IPS-18a (cell line): Measurements from ENCODE around the gene KRTAP10-2.

Source experiments
- H3K27ac ChIP-seq: one replicate; pipeline ENCODE4 v1.5.1; 2013; ENCODE audit warnings: low read length
- H3K27me3 ChIP-seq: one replicate; pipeline ENCODE4 v1.6.1; 2013; ENCODE audit warnings: mild to moderate bottlenecking, low read length; ENCODE audit not compliant: control insufficient read depth, insufficient read depth
- H3K36me3 ChIP-seq: one replicate; pipeline ENCODE4 v1.6.1; 2013; ENCODE audit warnings: low read depth, low read length; ENCODE audit not compliant: control insufficient read depth
- H3K4me1 ChIP-seq: one replicate; pipeline ENCODE4 v1.6.1; 2013; ENCODE audit warnings: low read depth, low read length; ENCODE audit not compliant: control insufficient read depth
- H3K4me3 ChIP-seq: one replicate; pipeline ENCODE4 v1.5.1; 2013; ENCODE audit warnings: low read length
- H3K9ac ChIP-seq: one replicate; pipeline ENCODE4 v1.6.1; 2013; ENCODE audit warnings: mild to moderate bottlenecking, low read length, moderate library complexity
- H3K9me3 ChIP-seq: one replicate; pipeline ENCODE4 v1.6.1; 2013; ENCODE audit warnings: low read depth, low read length; ENCODE audit not compliant: control insufficient read depth

KRTAP10-2 gene

DNA sequence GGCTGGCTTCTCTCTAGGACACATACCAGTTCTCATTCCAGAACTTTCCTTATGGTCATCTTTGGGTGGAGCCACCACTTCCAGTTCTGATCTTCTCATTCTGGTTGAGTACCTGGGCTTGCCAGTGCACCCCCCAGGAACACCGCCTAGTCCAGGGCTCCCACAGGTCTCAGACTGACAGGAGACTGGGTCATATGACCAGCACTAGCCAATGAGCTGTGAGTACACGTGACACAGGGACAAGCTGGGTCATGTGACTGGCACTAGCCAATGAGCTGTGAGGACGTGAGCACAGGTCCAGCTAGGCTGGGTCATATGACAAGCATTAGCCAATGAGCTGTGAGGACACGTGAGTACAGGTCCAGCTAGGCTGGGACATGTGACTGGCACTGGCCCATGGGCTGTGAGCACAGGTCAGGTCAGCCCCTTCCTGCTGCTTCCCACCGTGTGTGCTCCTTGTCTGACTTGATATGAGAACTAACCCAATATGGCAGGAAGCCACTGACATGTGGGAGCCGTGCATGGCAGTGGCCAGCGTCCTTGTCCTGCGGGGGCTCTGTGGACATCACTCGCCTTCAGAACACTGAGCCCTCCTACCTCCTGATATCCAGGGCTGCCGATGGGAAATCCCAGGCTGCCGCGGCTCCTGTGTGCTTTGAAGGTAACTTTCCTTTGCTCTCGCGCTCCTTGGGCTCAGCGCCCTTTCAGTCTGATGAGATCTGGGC, 34.0 kb downstream of the KRTAP10-2 start:
- no peaks in the 10 kb centered on the region for H3K36me3 ChIP-seq
- H3K4me1 ChIP-seq, result no peaks in the 10 kb centered on the region
- no peaks in the 10 kb centered on the region for H3K27me3 ChIP-seq
- no peak overlapping the region for H3K4me3 ChIP-seq
- H3K27ac ChIP-seq, result no peak overlapping the region
- no peak overlapping the region for H3K9ac ChIP-seq
- H3K9me3 ChIP-seq, result no peaks in the 10 kb centered on the region

GRCh38 chr21:44516828-44517174, 34.5 kb downstream of the KRTAP10-2 start:
- Histone ChIP-seq H3K9me3 (no peaks in the 10 kb centered on the region), H3K27me3 (no peaks in the 10 kb centered on the region), H3K36me3 (no peaks in the 10 kb centered on the region), H3K9ac (no peak overlapping the region), H3K4me1 (no peaks in the 10 kb centered on the region), H3K27ac (no peak overlapping the region), H3K4me3 (no peak overlapping the region)

- H3K27me3 ChIP-seq, result no peaks in the 10 kb centered on the region
- H3K9me3 ChIP-seq, result no peaks in the 10 kb centered on the region
- no peak overlapping the region for H3K9ac ChIP-seq
Measured at GRCh38 chr21:44516342-44516741, 35.0 kb downstream of the KRTAP10-2 start.

DNA sequence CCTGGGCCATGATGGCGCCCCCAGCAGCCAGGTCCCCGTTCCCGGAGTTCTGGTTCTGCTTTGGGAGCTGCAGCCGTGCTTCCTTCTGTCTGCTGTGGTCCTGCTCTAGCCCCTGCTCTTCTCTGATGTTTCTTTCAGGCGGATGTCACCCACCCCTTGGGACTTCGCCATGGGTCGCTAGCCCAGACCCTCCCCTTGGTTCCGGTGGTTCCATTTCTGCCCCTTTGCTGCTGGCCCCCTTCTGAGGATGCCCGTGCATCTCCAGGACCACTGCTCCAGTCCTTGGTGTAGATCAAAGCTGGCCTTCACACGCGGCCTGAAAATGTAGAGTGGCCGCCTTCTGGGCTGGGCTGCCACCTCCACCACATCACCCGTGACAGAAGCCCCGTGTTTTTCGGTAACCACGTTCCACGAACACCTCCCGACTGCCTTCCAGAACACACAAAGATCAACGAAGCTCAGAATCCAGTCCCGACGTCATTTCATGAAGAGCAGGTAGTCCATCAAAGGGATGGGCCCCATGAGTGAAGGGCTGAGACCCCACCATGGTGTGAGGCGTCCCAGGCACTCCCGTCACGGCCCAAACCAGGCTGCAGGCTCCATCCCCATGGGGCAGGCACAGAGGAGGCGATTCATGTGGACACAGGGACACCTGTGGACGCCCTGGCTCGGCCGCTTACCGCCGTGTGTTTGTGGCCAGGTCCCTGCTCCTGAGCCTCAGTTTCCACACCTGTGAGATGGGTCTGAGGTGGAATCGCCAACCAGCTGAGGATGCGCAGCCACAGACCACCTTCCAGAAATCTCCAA, 35.7 kb downstream of the KRTAP10-2 start:
- Histone ChIP-seq H3K27me3 (no peaks in the 10 kb centered on the region), H3K27ac (no peak overlapping the region), H3K4me3 (no peak overlapping the region), H3K4me1 (no peaks in the 10 kb centered on the region), H3K36me3 (peaks cover 4% of the 10 kb centered on the region), H3K9ac (no peak overlapping the region), H3K9me3 (no peaks in the 10 kb centered on the region)

More at GRCh38 chr21:44516342-44516741, 35.0 kb downstream of the KRTAP10-2 start:
- H3K27ac ChIP-seq, result no peak overlapping the region
- H3K4me1 ChIP-seq, result no peaks in the 10 kb centered on the region
- no peak overlapping the region for H3K4me3 ChIP-seq
- peaks cover 2% of the 10 kb centered on the region for H3K36me3 ChIP-seq

GRCh38 chr21:44514746-44515358, 36.5 kb downstream of the KRTAP10-2 start:
- Histone ChIP-seq H3K9me3 (no peaks in the 10 kb centered on the region), H3K36me3 (peaks cover 4% of the 10 kb centered on the region), H3K4me1 (no peaks in the 10 kb centered on the region), H3K9ac (no peak overlapping the region), H3K27me3 (no peaks in the 10 kb centered on the region), H3K27ac (no peak overlapping the region), H3K4me3 (no peak overlapping the region)

DNA sequence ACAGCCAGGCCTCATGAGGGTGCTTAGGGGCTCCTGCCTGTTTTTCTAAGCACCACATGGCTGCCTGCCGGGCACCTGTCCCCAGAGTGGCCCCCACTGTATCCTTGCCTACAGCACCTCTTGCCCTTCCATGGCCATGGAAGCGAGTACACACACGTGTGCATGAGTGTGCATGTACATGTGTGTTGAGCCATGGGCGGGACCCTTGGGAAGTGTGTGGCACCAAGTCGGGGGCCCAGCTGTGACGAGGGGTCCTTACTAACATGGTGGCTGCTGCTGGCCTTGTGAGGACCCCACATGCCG, 37.1 kb downstream of the KRTAP10-2 start:
- H3K27me3 ChIP-seq, result no peaks in the 10 kb centered on the region
- H3K36me3 ChIP-seq, result peaks cover 4% of the 10 kb centered on the region
- H3K4me3 ChIP-seq, result no peak overlapping the region
- H3K9me3 ChIP-seq, result no peaks in the 10 kb centered on the region
- no peaks in the 10 kb centered on the region for H3K4me1 ChIP-seq
- no peak overlapping the region for H3K27ac ChIP-seq
- no peak overlapping the region for H3K9ac ChIP-seq

DNA sequence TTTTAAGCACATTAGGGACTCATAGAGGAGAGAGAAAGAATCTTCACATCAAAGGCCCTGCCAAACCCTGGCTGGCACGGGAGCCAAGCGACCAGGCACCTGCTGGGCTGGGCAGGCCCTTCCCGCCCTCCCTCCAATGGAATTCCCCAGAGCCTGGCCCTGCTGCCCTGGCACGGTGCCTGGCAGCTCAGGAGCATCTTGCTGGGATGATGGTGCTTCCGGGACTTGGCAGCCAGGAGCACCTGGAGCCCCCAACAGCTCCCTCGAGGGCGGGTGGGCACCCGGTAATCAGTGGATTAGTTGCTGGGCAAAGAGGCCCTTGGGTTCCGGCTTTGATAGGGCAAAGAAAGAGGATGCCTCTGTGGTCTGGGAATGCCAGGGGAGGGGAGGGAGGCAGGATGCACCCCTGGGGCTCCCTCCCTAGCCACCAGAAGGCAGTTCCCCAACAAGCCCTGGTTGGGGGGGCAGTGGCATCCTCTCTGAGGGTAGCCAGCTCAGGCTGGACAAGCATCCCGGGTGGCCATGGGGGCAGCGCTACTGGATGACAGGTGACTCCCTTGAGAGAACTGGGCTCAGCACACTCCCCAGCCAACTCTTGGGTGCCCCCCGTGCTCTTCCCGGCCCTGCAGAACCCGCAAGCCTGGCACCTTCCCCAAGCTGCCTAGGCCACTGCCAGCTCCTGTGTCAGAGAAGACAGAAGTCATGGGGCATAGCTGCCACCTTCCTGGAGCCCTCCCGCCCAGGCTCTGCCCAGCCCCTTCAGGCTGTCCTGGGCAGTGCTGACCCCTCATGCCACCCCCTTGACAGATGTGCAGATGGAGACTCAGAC, 37.7 kb downstream of the KRTAP10-2 start:
- no peaks in the 10 kb centered on the region for H3K4me1 ChIP-seq
- H3K9me3 ChIP-seq, result no peaks in the 10 kb centered on the region
- H3K9ac ChIP-seq, result no peak overlapping the region
- H3K27ac ChIP-seq, result no peak overlapping the region
- no peaks in the 10 kb centered on the region for H3K27me3 ChIP-seq
- no peak overlapping the region for H3K4me3 ChIP-seq
- H3K36me3 ChIP-seq, result peaks cover 4% of the 10 kb centered on the region

GRCh38 chr21:44512496-44513388, 38.6 kb downstream of the KRTAP10-2 start:
- Histone ChIP-seq H3K36me3 (peaks cover 4% of the 10 kb centered on the region), H3K4me3 (no peak overlapping the region), H3K4me1 (no peaks in the 10 kb centered on the region), H3K27ac (no peak overlapping the region), H3K27me3 (no peaks in the 10 kb centered on the region), H3K9ac (no peak overlapping the region), H3K9me3 (no peaks in the 10 kb centered on the region)

DNA sequence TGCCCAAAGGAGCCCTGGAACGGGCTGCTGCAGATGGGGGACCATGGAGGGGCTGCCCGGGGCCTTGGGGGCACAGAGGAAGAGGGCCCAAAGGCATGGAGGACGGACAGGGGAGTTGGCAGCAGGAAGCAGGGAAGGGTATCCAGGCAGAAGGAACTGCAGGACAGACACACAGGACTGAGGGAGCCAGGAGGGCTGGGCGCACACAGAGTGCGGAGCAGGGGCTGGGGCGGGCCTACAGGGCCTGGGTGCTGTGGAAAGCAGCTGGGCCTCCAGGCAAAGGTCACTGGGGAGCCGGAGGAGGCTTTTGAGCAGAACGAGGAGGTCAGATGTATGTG, 39.4 kb downstream of the KRTAP10-2 start:
- Histone ChIP-seq H3K9me3 (no peaks in the 10 kb centered on the region), H3K27me3 (no peaks in the 10 kb centered on the region), H3K36me3 (peaks cover 4% of the 10 kb centered on the region), H3K4me1 (no peaks in the 10 kb centered on the region), H3K4me3 (no peak overlapping the region), H3K9ac (no peak overlapping the region), H3K27ac (no peak overlapping the region)

- Histone ChIP-seq H3K4me3 (no peak overlapping the region), H3K9me3 (no peaks in the 10 kb centered on the region), H3K27me3 (no peaks in the 10 kb centered on the region), H3K9ac (no peak overlapping the region), H3K36me3 (peaks cover 4% of the 10 kb centered on the region), H3K27ac (no peak overlapping the region), H3K4me1 (no peaks in the 10 kb centered on the region)
Measured at GRCh38 chr21:44511219-44511937, 39.9 kb downstream of the KRTAP10-2 start.
